NCI-H1694 (cell line): ENCODE results near the gene PRICKLE2.

Experiments
- DNase-seq: peaks from one replicate; lab custom pipeline; 2025; lab: John Stamatoyannopoulos, UW

PRICKLE2 gene

DNA sequence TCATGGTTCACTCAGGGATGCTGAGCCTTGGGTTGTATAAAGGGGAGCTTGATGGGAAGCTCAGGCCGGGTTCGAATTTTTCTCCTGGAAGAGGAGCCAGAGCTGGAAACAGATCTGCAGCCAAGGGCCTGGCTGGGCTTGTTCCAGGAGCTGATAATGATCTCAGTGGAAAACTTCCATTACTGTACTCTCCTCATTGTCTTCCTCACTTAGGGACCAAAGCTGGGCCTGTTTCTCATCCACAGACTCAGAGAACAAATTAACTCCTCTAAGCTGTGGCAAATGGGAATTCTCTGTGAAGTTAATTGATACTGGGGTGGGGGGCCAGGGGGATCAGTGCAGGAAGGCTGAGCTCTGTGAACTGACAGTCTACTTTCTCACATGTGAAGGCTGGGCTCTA, 92.0 kb downstream of the PRICKLE2 start:
- no peak for DNase-seq

DNA sequence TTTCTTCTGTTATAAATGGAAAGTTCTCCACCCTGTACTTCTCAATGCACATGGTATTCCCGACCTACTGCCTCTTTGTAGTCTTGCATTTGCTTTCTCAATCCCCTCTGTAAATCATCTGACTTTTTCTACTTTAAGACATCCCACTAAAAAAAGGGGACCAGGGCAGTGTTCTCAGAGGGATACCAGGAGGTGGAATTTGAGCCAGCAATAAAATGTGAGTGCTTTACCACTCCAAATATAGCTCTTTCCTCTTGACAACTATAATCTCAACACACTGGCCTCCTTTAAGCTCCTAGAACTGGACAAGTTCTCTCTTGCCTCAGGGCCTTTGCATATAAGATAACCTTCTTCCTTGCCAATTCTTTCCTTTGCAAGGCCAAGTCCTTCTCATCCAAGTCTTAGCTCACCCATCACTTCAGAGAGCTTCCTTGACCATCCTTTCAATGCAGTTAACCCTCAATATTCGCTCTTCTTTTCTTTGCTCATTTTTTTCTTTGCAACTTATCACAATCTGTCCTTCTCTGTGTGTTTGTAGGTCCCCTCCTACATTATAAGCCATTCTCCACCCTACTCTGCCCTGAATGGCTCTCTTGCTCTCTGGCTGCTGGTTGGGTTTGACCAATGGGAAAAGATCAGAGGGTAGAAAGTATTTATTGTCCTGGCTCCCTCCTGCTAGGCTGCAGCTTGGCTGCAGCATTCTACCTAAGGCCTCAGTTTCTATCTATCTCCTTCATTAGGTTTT, 93.4 kb downstream of the PRICKLE2 start:
- DNase-seq: no peak

DNA sequence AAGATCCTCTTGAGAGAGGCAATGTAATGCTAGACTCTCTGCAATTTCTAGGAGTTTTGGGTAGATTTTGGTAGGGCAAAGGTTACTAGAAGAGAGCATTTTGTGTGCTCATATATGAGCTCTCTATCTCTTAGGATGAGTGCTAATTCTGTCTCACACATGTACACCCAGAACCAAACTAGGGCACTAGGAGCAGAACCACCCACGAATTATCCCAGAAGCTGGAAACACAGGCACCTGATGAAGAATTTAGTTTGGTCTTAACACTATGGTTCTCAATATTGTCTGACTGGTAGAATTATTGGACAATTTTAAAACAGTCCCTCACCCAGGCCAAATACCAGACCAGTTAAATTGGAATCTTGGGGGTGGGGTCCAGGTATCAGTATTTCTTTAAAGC, 94.8 kb downstream of the PRICKLE2 start:
- no peak for DNase-seq

DNA sequence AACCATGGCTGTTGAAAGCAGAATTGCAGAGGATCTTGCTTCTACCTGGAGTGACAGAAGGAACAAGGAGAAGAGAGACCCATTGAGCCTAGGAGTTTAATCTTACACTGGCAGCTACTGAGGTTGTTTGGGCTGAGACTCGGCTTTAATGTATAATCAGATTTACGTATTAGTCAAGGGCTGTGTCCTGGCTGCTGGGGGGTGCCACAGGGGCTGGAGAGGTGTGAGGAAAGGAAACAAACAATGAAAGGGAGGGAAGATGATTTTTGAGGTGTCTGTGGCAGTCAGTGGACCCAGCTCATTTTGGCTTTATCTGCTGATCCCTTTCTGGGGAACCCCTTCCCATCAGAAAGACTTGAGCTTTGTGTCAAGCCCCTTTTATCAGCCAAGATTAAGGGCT, 95.7 kb downstream of the PRICKLE2 start:
- no peak for DNase-seq

DNA sequence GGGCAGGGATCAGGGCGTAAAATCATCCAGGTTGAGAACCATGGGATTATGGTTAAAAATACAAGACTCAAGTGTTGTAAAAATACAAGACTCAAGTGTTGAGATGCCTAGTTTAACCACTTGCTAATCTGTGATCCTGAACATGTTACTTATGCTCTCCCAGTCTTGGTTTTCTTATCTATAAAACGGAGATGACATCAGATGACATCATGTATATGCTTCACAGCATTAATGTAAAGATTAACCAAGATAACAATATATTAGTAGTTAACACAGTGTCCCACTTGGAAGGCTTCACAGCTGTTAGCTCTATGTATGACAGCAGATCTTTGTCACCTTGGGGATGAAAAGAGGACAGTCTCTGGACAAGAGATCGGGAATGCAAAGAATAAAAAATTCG, 96.2 kb downstream of the PRICKLE2 start:
- no peak for DNase-seq

DNA sequence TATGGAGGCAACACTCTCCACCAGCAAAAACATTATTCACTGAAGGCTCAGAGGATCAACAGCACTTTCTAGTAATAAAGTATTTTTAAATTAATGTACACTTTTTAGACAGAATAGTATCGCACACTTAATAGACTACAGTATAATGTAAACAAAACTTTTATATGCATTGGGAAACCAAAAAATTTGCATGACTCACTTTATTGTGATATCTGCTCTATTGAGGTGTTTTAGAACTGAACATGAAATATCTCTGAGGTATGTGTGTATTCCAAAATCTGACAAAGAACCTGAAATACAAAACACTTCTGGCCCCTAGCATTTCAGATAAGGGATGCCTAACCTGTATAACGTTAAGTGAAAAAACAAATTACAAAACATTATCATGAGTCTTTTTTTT, 99.7 kb downstream of the PRICKLE2 start:
- no peak for DNase-seq

DNA sequence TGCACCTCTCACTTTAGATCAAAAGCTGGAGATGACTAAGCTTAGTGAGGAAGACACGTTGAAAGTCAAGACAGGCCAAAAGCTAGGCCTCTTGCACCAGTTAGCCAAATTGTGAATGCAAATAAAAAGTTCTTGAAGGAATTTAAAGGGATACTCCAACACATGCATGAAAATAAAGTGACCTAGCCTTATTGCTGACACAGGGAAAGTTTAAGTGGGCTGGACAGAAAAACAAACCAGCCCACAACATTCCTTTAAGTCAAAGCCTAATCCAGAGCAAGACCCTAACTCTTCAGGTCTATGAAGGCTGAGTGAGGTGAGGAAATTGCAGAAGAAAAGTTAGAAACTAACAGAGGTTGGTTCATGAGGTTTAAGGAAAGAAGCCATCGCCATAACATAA, 101.3 kb downstream of the PRICKLE2 start:
- DNase-seq: no peak

DNA sequence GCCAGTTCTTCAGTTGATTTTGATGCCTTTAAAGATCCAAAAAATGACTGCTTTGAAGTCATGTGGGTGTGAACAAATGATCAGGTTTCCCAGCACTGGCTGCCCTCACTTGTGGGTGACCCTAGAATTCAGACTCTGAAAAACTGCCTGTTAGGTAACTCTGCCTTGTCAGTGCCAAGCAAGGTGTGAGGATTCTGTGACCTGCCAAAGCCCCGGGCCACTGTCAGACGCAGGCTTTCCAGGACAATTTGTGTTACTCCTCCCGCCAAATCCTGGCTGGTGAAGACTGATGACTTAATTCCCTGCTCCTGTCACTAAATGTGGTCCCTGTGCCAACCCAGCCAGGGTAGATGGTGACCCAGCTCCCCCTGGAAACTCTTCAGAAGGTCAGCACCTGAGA, 102.8 kb downstream of the PRICKLE2 start:
- no peak for DNase-seq

DNA sequence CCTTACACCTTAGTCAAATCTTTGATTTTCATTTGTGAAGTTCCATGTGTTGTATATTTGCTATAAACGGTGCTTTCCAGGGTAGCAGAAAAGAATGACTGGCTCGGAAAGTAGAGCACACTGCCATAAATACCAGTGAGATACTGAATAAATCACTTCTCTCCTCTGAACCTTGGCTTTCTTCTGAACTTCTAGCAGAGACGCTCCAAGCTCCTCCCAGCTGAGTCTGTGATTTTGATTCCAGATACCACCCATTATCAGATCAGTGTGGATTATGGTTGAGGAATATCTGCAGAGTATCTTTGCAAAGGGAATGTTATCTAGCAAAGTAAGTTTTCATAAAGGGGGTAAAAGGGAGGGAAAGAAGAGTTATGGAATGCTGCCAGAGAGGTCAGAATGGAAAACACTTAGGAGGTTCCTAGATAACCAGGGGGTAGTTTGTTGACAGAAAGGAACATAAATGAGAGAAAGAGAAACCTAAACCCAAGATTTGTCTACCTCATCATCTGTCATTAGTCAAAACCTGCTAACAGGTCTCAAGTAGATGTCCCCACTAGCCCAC, 103.4 kb downstream of the PRICKLE2 start:
- no peak for DNase-seq

DNA sequence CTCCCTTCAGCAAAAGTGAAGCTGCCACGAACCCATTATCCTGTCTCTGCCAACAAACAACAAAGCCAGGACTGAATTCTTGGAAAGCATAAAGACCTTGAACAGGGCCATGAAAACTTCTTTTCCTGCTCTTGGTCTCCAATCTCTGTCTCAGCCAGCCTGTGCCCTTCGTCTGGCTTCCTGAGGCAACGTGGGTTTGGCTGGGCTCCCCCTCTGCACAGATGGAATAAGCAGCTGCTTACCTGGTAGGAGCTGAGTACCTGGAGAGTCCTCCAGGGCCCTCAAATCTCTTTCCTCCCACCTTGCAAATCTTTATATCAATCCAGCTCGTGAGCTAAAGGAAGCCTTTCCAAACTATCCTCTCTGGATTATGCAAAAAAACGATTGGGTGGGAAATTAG, 104.4 kb downstream of the PRICKLE2 start:
- DNase-seq: no peak

DNA sequence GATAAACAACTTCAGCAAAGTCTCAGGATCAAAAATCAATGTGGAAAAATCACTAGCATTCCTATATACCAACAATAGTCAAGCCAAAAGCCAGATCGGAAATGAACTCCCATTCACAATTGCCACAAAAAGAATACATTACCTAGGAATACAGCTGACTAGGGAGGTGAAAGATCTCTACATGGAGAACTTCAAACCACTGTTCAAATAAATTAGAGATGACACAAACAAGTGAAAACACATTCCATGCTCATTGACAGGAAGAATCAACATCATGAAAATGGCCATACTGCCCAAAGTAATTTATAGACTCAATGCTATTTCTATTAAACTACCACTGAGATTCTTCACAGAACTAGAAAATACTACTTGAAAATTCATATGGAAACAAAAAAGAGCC, 107.8 kb downstream of the PRICKLE2 start:
- DNase-seq: no peak

DNA sequence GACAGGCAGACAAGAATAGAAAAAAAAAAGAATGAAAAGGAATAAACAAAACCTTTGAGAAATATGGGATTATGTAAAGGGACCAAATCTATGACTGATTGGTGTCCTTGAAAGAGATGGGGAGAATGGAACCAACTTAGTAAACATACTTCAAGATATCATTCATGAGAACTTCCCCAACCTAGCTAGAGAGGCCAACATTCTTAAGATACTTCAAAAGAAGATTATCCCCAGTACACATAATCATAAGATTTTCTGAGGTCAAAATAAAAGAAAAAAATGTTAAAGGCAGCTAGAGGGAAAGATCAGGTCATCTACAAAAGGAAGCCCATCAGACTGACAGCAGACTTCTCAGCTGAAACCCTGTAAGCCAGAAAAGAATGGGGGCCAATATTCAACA, 110.6 kb downstream of the PRICKLE2 start:
- no peak for DNase-seq

DNA sequence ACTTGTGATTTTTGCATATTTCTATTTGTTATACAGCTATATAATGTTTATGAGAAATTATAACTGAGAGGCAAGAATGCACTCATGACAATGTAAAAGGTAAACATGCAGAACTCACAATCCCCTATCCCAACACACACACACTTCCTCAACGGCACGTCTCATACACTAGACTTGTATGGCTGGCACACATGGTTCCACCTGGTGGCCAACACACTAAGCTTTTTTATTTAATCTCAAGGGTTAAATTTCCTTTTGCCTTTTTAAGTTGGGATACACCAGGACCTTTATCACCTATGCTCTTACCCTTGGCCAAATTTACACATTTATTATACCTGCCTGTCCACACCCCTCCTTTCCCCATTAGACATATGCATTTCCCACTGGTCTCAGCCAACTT, 113.4 kb downstream of the PRICKLE2 start:
- DNase-seq: no peak

DNA sequence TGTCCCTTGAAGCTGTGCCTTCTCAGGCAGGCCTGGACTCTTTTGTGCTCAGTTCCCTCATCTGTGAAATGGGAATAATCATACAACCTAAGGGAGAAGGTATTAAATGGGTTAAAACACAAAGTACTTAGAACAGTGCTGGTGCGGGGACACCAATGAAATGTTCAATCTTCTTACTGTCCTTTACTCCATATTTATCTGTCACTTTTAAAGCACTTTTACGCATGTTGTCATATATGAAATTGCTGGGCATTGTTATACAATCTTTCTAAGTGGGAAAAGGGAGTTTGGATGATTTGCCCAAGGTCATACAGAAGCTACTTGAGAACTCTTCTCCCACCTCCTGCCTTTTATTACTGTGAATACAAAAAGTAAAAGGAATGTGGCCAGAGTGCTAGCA, 114.2 kb downstream of the PRICKLE2 start:
- DNase-seq: no peak

DNA sequence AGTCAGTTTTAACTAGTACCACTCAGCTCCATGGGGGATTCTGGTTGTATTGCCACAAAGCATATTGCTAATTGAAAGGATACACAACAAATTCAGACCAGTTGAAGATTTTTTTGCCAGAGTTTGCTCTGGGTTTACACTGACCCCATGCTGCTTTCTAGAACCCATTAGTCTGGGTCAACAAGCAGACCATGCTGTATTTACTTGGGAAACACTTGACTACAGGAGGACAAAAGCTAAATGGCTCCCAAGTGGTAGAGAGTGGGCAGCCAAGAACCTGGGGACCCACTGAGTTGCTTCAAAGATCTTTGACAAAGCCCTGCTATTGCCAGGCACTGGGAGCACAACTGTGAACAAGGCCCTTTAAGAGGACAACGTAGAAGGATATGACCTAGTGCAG, 115.2 kb downstream of the PRICKLE2 start:
- DNase-seq: no peak

DNA sequence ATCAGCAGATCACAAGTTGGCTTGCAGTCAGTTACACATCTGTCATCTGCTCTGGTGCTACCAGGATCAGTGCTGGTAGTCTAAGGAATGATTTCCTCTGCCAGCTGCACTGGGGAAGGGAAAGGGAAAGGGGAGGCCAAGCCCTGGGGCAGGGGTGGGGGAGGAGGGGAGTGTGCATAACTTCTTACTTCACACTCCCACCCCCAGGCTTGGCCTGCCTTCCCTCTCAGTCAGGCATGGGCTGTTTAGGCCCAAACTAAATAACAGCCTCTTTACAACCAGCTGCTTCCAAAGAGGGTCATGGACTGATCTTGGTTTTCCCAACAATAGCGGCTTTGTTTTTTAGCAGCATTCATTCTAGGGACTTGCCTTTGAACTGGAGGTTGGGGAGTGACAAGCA, 115.8 kb downstream of the PRICKLE2 start:
- no peak for DNase-seq

DNA sequence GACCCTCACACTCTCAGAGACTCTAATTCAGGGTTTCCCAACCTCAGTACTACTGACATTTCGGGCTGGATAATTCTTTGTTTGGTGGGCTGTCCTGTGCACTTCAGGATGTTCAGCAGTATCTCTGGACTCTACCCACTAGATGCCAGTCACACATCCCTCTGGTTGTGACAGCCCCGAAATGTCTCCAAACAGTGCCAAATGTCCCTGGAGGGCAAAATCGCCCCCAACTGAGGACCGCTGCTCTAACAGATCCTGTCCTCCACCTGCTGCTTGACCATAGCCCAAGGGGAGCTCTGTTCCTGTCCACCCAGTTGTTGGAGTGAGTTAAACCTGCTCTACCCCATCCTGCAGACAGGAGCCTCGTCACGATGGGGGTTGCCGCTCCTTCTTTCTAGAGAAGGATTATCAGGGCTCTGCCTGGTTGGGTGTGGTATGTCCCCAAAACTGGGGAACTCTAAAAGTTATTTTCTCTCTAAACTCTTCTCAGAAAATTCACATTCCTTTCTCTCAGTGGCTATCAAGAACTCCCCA, 116.4 kb downstream of the PRICKLE2 start:
- DNase-seq: no peak

DNA sequence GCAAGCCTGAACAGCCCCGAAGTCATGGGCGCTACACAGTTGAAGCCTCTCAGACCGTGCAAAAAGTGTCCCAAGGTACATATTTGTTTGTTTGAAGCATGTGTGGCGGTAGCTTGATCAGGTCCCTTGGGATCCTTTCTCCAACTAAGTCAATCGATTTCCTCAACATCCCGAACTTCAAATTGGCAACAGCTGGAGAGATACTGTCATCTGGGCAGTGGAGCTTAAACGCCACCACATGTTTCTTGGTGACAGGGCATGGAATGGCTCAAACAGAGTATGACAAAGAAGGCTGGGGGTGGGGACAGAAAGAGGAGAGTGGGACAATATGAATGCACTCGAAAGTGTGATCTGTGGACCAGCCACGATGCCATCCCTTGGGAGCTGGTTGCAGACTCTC, 117.0 kb downstream of the PRICKLE2 start:
- no peak for DNase-seq

DNA sequence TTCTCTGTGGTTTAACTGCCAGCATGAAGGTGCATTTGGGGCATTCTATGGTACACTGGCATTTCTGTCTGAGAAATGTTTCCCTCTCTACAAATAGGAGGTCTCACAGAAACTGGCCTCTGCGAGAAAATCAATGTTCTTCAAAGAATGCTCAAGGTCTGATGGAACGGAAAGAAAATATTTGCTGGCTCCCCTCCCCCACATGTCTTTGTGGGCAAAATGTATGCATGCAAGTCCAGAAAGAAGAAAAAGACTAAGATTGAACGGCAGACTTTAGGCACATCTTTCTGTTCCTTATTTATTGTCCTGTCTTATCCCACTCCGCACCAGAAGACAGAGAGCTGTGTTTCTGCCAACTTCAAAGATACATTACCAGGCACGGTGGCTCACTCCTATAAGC, 118.1 kb downstream of the PRICKLE2 start:
- DNase-seq: no peak

DNA sequence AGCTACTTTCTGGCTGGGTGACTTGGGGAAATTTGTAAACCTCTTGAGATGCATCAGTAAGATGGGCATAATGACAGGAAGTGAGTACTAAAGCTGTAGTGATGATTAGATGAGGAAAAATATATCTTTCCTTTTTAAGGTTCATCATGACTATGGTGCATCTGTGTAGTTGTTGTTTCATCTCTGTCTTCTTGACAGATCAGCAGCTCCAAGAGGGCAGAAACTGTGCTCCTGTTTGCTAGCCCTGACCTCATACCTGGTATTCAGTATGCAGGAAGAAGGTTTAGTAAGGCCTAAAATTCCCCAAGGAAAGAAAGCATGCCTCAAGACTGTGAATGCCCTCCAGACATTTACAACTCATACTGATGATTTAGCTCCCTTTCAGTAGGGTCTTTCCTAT, 119.5 kb downstream of the PRICKLE2 start:
- DNase-seq: no peak

DNA sequence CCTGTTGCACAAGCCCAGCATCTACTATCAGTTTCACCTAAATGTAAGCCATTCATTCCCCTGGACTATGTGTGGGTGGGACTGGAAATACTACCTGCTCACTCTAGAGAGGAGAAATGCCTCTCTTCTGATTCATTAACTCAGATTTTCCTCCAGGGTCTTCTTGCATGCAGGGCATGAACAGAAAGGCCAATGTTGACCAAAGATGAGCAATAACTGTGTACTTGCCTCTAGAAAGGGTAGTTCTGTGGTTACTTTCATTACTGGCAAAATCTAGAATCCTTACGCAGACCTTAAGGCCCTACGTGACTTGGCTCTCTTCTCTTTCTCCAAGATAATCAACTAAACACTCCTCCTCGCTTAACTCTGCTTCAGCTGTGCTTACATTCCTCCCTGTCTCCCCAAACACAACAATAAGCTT, 120.6 kb downstream of the PRICKLE2 start:
- no peak for DNase-seq

DNA sequence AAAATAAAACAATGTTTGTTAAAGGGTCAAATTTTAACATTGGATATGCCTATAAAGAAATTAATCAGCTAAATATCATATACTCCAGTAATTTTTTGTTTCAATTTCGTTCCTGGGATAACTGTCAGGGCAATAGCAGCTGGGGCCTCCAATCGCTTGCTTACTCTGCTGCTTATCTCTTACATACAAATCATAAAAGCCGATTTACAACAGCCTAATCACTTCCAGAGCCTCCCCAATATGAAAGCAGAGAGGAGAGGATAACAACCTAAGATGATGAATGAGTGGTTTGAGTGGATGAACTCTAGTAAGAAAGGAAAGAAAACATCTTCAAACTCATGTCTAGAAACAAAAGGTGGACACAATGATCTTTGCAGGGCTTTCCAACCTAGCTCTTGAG, 121.3 kb downstream of the PRICKLE2 start:
- DNase-seq: no peak

DNA sequence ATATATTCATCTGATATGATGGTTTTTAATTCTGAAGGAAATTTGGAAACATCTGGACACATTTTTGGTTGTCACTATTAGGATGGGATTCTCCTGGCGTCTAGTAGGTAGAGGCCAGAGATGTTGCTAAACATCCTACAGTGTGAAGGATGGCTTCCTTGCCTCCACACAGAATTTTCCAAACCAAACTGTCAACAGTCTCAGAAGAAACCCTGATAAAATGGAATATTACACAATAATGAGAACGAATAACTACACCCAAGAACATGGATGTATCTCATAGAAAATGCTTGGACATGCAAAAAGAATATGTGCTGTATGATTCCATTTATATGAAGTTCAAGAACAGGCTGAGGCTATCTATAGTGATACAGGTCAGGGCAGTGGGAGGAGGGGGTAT, 122.1 kb downstream of the PRICKLE2 start:
- no peak for DNase-seq

DNA sequence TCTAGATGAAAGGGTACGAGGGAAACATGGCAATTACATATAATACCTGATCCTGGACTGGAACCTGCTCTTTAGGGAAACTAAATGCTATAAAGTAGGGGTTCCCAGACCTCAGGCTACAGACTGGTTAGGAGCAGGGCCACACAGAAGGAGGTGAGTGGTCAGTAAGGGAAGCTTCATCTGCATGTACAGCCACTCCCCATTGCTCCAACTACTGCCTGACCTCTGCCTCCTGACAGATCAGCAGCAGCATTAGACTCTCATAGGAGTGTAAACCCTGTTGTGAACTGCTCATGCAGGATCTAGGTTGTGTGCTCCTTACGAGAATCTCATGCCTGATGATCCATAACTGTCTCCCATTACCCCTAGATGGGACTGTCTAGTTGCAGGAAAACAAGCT, 123.1 kb downstream of the PRICKLE2 start:
- no peak for DNase-seq
